PC-3 (cell line): ENCODE results near the gene NARS2. TPM values are rescaled to one million over a fixed set of nuclear protein-coding genes. Genes with fewer than 3 reads are reported as not detected.

Experiments used
- ATAC-seq: fragments of 200-7000 bp; cut with Tn5 transposase; 2 replicates; pipeline ENCODE4 v1.9.1; 2020; ENCODE audit warnings: mild to moderate bottlenecking, moderate library complexity
- BruUV-seq: library from RNA; stranded (reverse); fragments of 400-500 nt; replicated peaks from 2 replicates; lab custom pipeline; 2021; lab: Mats Ljungman, UMichigan
- CTCF ChIA-PET: fragments of 300-600 bp; sonication (Branson Sonifier 250); formaldehyde crosslinking; loops from one replicate; lab custom pipeline; 2022; ENCODE audit warnings: antibody characterized with exemption; lab: Charles Lee
- POLR2A ChIA-PET: fragments of 300-600 bp; sonication (Branson Sonifier 250); formaldehyde crosslinking; loops from one replicate; lab custom pipeline; 2022; ENCODE audit warnings: antibody characterized with exemption; ENCODE audit not compliant: unreplicated experiment; lab: Charles Lee
- DNase-seq: peaks from one replicate; pipeline ENCODE4 v3.0.0-alpha.2; 2015
- H2AFZ ChIP-seq: fragments of 300-600 bp; sonication (generic); 2 replicates; pipeline ENCODE4 v1.6.0; 2016; ENCODE audit warnings: antibody characterized with exemption, low read length
- H3F3A ChIP-seq: fragments of 300-600 bp; sonication (generic); one replicate; pipeline ENCODE4 v1.6.0; 2017; ENCODE audit warnings: antibody characterized with exemption, low read length, control low read depth, mild to moderate bottlenecking; ENCODE audit not compliant: unreplicated experiment
- H3K27ac ChIP-seq: fragments of 300-600 bp; sonication (generic); 2 replicates; pipeline ENCODE4 v1.5.1; 2016; ENCODE audit warnings: mild to moderate bottlenecking, low read length
- H3K27me3 ChIP-seq: fragments of 300-600 bp; sonication (generic); 2 replicates; pipeline ENCODE4 v1.6.1; 2016; ENCODE audit warnings: low read length, mixed read lengths
- H3K36me3 ChIP-seq: fragments of 300-600 bp; sonication (generic); 2 replicates; pipeline ENCODE4 v1.6.1; 2016; ENCODE audit warnings: low read depth, mixed run types, low read length, mixed read lengths
- H3K4me1 ChIP-seq: fragments of 300-600 bp; sonication (generic); 2 replicates; pipeline ENCODE4 v1.5.1; 2016; ENCODE audit warnings: low read length; ENCODE audit not compliant: insufficient read depth
- H3K4me2 ChIP-seq: fragments of 300-600 bp; sonication (generic); 2 replicates; pipeline ENCODE4 v1.6.0; 2016; ENCODE audit warnings: low read length
- H3K4me3 ChIP-seq: fragments of 300-600 bp; sonication (generic); 2 replicates; pipeline ENCODE4 v1.5.1; 2016; ENCODE audit warnings: mild to moderate bottlenecking, low read length, mixed read lengths
- H3K79me2 ChIP-seq: fragments of 300-600 bp; sonication (generic); 2 replicates; pipeline ENCODE4 v1.6.1; 2017; ENCODE audit warnings: low read length, mixed read lengths
- H3K9ac ChIP-seq: fragments of 300-600 bp; sonication (generic); 2 replicates; pipeline ENCODE4 v1.6.0; 2016; ENCODE audit warnings: mild to moderate bottlenecking, low read length
- H3K9me2 ChIP-seq: fragments of 300-600 bp; sonication (generic); replicated peaks from 2 replicates; pipeline ENCODE4 v1.6.1; 2016; ENCODE audit warnings: mixed run types, low read length, mixed read lengths
- H3K9me3 ChIP-seq: fragments of 300-600 bp; sonication (generic); 2 replicates; pipeline ENCODE4 v1.6.1; 2016; ENCODE audit warnings: low read length, mixed read lengths
- H4K20me1 ChIP-seq: fragments of 300-600 bp; sonication (generic); 2 replicates; pipeline ENCODE4 v1.6.1; 2016; ENCODE audit warnings: low read length, mixed read lengths
- EZH2 ChIP-seq: fragments of 300-600 bp; sonication (generic); IDR thresholded peaks from one replicate; pipeline ENCODE4 v1.6.1; 2017; ENCODE audit warnings: antibody characterized with exemption, mild to moderate bottlenecking, low read length; ENCODE audit not compliant: unreplicated experiment
- EZH2phosphoT487 ChIP-seq: fragments of 300-600 bp; sonication (generic); IDR thresholded peaks from 2 replicates; pipeline ENCODE4 v1.6.1; 2018; ENCODE audit warnings: mild to moderate bottlenecking, antibody characterized with exemption, low read length, borderline replicate concordance
- intact Hi-C: fragments of 100-400 bp; cut with micrococcal nuclease; formaldehyde crosslinking; loops from 2 replicates; pipeline ENCODE4 v1.9.0; 2023
- total RNA-seq: library from RNA; depleted of rRNA; stranded (reverse); fragments of >200 nt; gene quantifications from 2 replicates; pipeline ENCODE4 v1.2.3, GENCODE V29; 2014
- TF ChIP-seq, protein P1 (sequence below): fragments of 300-600 bp; sonication (generic); conservative IDR thresholded peaks from 2 replicates; pipeline ENCODE4 v1.5.1; 2017; ENCODE audit warnings: antibody characterized with exemption, low read depth, mild to moderate bottlenecking, low read length

Gene NARS2
- total RNA-seq, 1 experiment from 2014 or later: 33.5 TPM

GRCh38 chr11:78392854-78393253 lies 181.8 kb downstream of the NARS2 start:
- Histone ChIP-seq H3K79me2 (0 out of 2 replicates have a peak, but pooled peaks cover 5% of the 10 kb centered on the region), H3K9me2 (no peaks in the 10 kb centered on the region), H3K4me1 (no peaks in the 10 kb centered on the region), H3K9ac (no peak overlapping the region), H3F3A (no peaks in the 10 kb centered on the region), H4K20me1 (no peaks in the 10 kb centered on the region), H2AFZ (no peak overlapping the region), H3K4me2 (no peak overlapping the region), H3K4me3 (no peak overlapping the region), H3K27ac (no peak overlapping the region), H3K36me3 (no peaks in the 10 kb centered on the region), H3K27me3 (no peaks in the 10 kb centered on the region), H3K9me3 (no peaks in the 10 kb centered on the region)
- intact Hi-C loops: no loop called here
- no TSS peak for BruUV-seq
- TF ChIP-seq, protein P1, sequence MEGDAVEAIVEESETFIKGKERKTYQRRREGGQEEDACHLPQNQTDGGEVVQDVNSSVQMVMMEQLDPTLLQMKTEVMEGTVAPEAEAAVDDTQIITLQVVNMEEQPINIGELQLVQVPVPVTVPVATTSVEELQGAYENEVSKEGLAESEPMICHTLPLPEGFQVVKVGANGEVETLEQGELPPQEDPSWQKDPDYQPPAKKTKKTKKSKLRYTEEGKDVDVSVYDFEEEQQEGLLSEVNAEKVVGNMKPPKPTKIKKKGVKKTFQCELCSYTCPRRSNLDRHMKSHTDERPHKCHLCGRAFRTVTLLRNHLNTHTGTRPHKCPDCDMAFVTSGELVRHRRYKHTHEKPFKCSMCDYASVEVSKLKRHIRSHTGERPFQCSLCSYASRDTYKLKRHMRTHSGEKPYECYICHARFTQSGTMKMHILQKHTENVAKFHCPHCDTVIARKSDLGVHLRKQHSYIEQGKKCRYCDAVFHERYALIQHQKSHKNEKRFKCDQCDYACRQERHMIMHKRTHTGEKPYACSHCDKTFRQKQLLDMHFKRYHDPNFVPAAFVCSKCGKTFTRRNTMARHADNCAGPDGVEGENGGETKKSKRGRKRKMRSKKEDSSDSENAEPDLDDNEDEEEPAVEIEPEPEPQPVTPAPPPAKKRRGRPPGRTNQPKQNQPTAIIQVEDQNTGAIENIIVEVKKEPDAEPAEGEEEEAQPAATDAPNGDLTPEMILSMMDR: no peak
- TF ChIP-seq EZH2phosphoT487: no peak
- no peak for TF ChIP-seq EZH2
- DNase-seq (no peak), ATAC-seq (no peak)
- CTCF ChIA-PET: no interaction called here
- POLR2A ChIA-PET: no interaction called here

DNA sequence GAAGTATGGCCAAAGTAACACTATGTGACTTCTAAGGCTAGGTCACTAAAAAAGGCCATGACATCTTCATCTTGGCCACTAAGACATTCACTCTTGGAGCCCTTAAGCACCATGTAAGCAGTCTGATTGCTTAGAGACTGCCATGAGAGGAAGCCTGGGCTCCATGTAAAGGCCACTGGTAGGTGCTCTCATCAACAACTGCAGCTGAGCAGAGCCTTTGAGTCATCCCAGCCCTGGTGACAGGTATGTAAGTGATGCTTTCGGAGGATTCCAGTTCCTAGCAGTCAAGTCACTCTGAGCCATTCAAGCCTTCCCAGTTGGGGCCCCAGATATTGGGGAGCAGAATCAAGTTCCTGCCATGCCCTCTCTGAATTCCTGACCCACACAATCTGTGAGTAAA lies 183.2 kb downstream of the NARS2 start:
- Histone ChIP-seq H3K9ac (no peak overlapping the region), H3K9me2 (no peaks in the 10 kb centered on the region), H3K4me2 (no peak overlapping the region), H3K27ac (no peak overlapping the region), H3K4me3 (no peak overlapping the region), H3K4me1 (no peaks in the 10 kb centered on the region), H3K36me3 (no peaks in the 10 kb centered on the region), H3K79me2 (0 out of 2 replicates have a peak, but pooled peaks cover 5% of the 10 kb centered on the region), H3K9me3 (no peaks in the 10 kb centered on the region), H4K20me1 (no peaks in the 10 kb centered on the region), H3K27me3 (no peaks in the 10 kb centered on the region), H3F3A (no peaks in the 10 kb centered on the region), H2AFZ (no peak overlapping the region)
- no peak for DNase-seq
- TF ChIP-seq, protein P1: no peak
- no peak for TF ChIP-seq EZH2phosphoT487
- TF ChIP-seq EZH2: no peak
- ChIA-PET POLR2A (interaction anchor here (0.6 kb wide), 1 partner anchor 25 kb away, joined by 4 read pairs; no protein-coding TSS in a partner anchor), CTCF (no interaction called here)
- intact Hi-C loops: no loop called here
- no peak for ATAC-seq
- BruUV-seq: no TSS peak

DNA sequence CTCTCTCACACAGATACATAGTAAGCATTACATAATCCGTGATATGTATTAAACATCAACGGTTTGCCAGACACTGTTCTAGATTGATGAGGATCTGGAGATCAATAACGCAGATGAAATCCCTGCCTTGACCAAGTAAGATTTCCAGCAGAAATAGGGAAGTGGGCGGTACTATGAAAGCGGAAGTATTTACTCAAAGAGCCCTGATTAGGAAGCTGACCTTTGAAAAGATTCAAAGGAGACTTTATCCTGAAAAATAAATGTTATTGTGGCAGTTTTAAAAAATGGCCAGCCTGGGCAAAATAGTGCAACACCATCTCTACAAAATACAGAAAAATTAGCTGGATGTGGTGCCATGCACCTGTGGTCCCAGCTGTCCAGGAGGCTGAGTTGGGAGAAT lies 183.9 kb downstream of the NARS2 start:
- H3K79me2 ChIP-seq: 0 out of 2 replicates have a peak, but pooled peaks cover under 1% of the 10 kb centered on the region

More for the DNA sequence above, 183.9 kb downstream of the NARS2 start:
- Histone ChIP-seq H3K36me3 (no peaks in the 10 kb centered on the region), H4K20me1 (no peaks in the 10 kb centered on the region), H2AFZ (no peak overlapping the region), H3K9ac (no peak overlapping the region), H3K27ac (no peak overlapping the region), H3K4me2 (no peak overlapping the region), H3K4me1 (no peaks in the 10 kb centered on the region), H3F3A (no peaks in the 10 kb centered on the region), H3K27me3 (no peaks in the 10 kb centered on the region), H3K9me2 (no peaks in the 10 kb centered on the region), H3K9me3 (no peaks in the 10 kb centered on the region), H3K4me3 (no peak overlapping the region)
- TF ChIP-seq EZH2 (no peak), EZH2phosphoT487 (no peak)
- TF ChIP-seq, protein P1: no peak
- intact Hi-C loops: no loop called here
- BruUV-seq: no TSS peak
- no peak for DNase-seq
- ChIA-PET POLR2A (interaction anchor here (0.6 kb wide), 1 partner anchor 26 kb away, joined by 4 read pairs; no protein-coding TSS in a partner anchor), CTCF (no interaction called here)
- ATAC-seq: no peak
